H9 (cell line): ENCODE measurements around the gene FAM13A. TPM values are rescaled to one million over a fixed set of nuclear protein-coding genes. Genes with fewer than 3 reads are reported as not detected.

Experiments
- DNase-seq: peaks from one replicate; pipeline ENCODE4 v3.0.0-alpha.2; 2017
- H2AFZ ChIP-seq: one replicate; pipeline ENCODE4 v1.6.1; 2013; ENCODE audit warnings: mild to moderate bottlenecking, low read length, control low read depth, moderate library complexity
- H2AK5ac ChIP-seq: 2 replicates; pipeline ENCODE4 v1.6.1; 2013; ENCODE audit warnings: low read length, control low read depth, mixed read lengths; ENCODE audit not compliant: insufficient read length
- H2BK120ac ChIP-seq: one replicate; pipeline ENCODE4 v1.6.1; 2013; ENCODE audit warnings: low read depth, mild to moderate bottlenecking, low read length, control low read depth, inconsistent platforms; ENCODE audit not compliant: poor library complexity, severe bottlenecking
- H2BK12ac ChIP-seq: 2 replicates; pipeline ENCODE4 v1.6.1; 2013; ENCODE audit warnings: low read length, control low read depth, mixed read lengths, low read depth; ENCODE audit not compliant: insufficient read length
- H2BK15ac ChIP-seq: 2 replicates; pipeline ENCODE4 v1.6.1; 2013; ENCODE audit warnings: low read depth, low read length, control low read depth
- H2BK20ac ChIP-seq: one replicate; pipeline ENCODE4 v1.6.1; 2013; ENCODE audit warnings: low read depth, mild to moderate bottlenecking, low read length, control low read depth, inconsistent platforms; ENCODE audit not compliant: poor library complexity, severe bottlenecking
- H2BK5ac ChIP-seq: 2 replicates; pipeline ENCODE4 v1.6.1; 2013; ENCODE audit warnings: low read length, control low read depth, mixed read lengths; ENCODE audit not compliant: insufficient read length
- H3K14ac ChIP-seq: 2 replicates; pipeline ENCODE4 v1.6.1; 2013; ENCODE audit warnings: low read length, control low read depth; ENCODE audit not compliant: insufficient read depth
- H3K18ac ChIP-seq: 2 replicates; pipeline ENCODE4 v1.6.1; 2013; ENCODE audit warnings: low read depth, mild to moderate bottlenecking, mixed read lengths, low read length, control low read depth; ENCODE audit not compliant: insufficient read length
- H3K23ac ChIP-seq: 2 replicates; pipeline ENCODE4 v1.6.1; 2013; ENCODE audit warnings: low read length, control low read depth, mixed read lengths, low read depth; ENCODE audit not compliant: insufficient read length
- H3K23me2 ChIP-seq: 2 replicates; pipeline ENCODE4 v1.6.1; 2013; ENCODE audit warnings: low read depth, mild to moderate bottlenecking, mixed read lengths, low read length, control low read depth; ENCODE audit not compliant: insufficient read length, poor library complexity, severe bottlenecking
- H3K27ac ChIP-seq: 2 replicates; pipeline ENCODE4 v1.5.1; 2013; ENCODE audit warnings: low read length, control low read depth, mixed read lengths, low read depth; ENCODE audit not compliant: insufficient read length
- H3K27me3 ChIP-seq: 2 replicates; pipeline ENCODE4 v1.6.1; 2013; ENCODE audit warnings: low read length, control low read depth, inconsistent platforms; ENCODE audit not compliant: insufficient read depth
- H3K4ac ChIP-seq: 2 replicates; pipeline ENCODE4 v1.6.1; 2013; ENCODE audit warnings: low read depth, mild to moderate bottlenecking, control low read depth, inconsistent platforms, low read length, moderate library complexity
- H3K4me1 ChIP-seq: 2 replicates; pipeline ENCODE4 v1.6.1; 2013; ENCODE audit warnings: low read length, control low read depth, inconsistent platforms; ENCODE audit not compliant: insufficient read depth
- H3K4me2 ChIP-seq: 2 replicates; pipeline ENCODE4 v1.6.1; 2013; ENCODE audit warnings: low read length, control low read depth, mixed read lengths; ENCODE audit not compliant: insufficient read length, insufficient read depth
- H3K56ac ChIP-seq: 2 replicates; pipeline ENCODE4 v1.6.1; 2013; ENCODE audit warnings: low read depth, mild to moderate bottlenecking, mixed read lengths, low read length, control low read depth; ENCODE audit not compliant: insufficient read length
- H3K79me1 ChIP-seq: 2 replicates; pipeline ENCODE4 v1.6.1; 2013; ENCODE audit warnings: low read depth, mild to moderate bottlenecking, moderate library complexity, low read length, control low read depth, inconsistent platforms; ENCODE audit not compliant: insufficient read depth, poor library complexity, severe bottlenecking
- H3K79me2 ChIP-seq: 2 replicates; pipeline ENCODE4 v1.6.1; 2013; ENCODE audit warnings: low read length, control low read depth, inconsistent platforms; ENCODE audit not compliant: insufficient read depth
- H3K9ac ChIP-seq: 2 replicates; pipeline ENCODE4 v1.6.1; 2013; ENCODE audit warnings: low read length, control low read depth, mixed read lengths; ENCODE audit not compliant: insufficient read length; ENCODE audit errors: extremely low read depth
- H3K9me3 ChIP-seq: one replicate; pipeline ENCODE4 v1.6.1; 2013; ENCODE audit warnings: low read depth, low read length, inconsistent platforms; ENCODE audit not compliant: control insufficient read depth
- H3T11ph ChIP-seq: one replicate; pipeline ENCODE4 v1.6.1; 2013; ENCODE audit warnings: mild to moderate bottlenecking, low read length, control low read depth, inconsistent platforms
- H4K20me1 ChIP-seq: one replicate; pipeline ENCODE4 v1.6.1; 2013; ENCODE audit not compliant: control insufficient read depth, insufficient read length, insufficient read depth
- H4K5ac ChIP-seq: 2 replicates; pipeline ENCODE4 v1.6.1; 2013; ENCODE audit warnings: low read depth, mild to moderate bottlenecking, mixed read lengths, low read length, control low read depth; ENCODE audit not compliant: insufficient read length
- H4K8ac ChIP-seq: replicated peaks from 2 replicates; pipeline ENCODE4 v1.6.1; 2013; ENCODE audit warnings: low read length, control low read depth, mixed read lengths, low read depth; ENCODE audit not compliant: insufficient read length
- H4K91ac ChIP-seq: 2 replicates; pipeline ENCODE4 v1.6.1; 2013; ENCODE audit warnings: low read depth, mild to moderate bottlenecking, moderate library complexity, mixed read lengths, low read length, control low read depth; ENCODE audit not compliant: insufficient read length
- H3K27ac Mint-ChIP-seq, 3 experiments: 2 replicates in 2 of 3; 3 replicates in 1 of 3; pipeline ENCODE4 v1.8.0; 2020 to 2021; ENCODE audit warnings: mixed read lengths in 3 of 3, mild to moderate bottlenecking in 1 of 3, moderate library complexity in 1 of 3
- H3K27me3 Mint-ChIP-seq: 2 replicates; pipeline ENCODE4 v1.8.0; 2021; ENCODE audit warnings: low read depth, mild to moderate bottlenecking, moderate library complexity, mixed read lengths
- H3K36me3 Mint-ChIP-seq, 3 experiments: 2 replicates in 2 of 3; 3 replicates in 1 of 3; pipeline ENCODE4 v1.8.0; 2020 to 2021; ENCODE audit warnings: low read depth in 3 of 3, mixed read lengths in 3 of 3; ENCODE audit not compliant: insufficient read depth in 1 of 3
- H3K4me1 Mint-ChIP-seq, 2 experiments: 2 replicates each; pipeline ENCODE4 v1.8.0; 2020; ENCODE audit warnings: mixed read lengths in 2 of 2
- H3K4me3 Mint-ChIP-seq, 2 experiments: 2 replicates in 1 of 2; 3 replicates in 1 of 2; pipeline ENCODE4 v1.8.0; 2020 to 2021; ENCODE audit warnings: mild to moderate bottlenecking in 2 of 2, mixed read lengths in 2 of 2, moderate library complexity in 1 of 2
- H3K9me3 Mint-ChIP-seq, 2 experiments: 2 replicates in 1 of 2; 3 replicates in 1 of 2; pipeline ENCODE4 v1.8.0; 2020; ENCODE audit warnings: mild to moderate bottlenecking in 2 of 2, mixed read lengths in 2 of 2, moderate library complexity in 1 of 2
- CTCF ChIP-seq: fragments of 200-600 bp; sonication (generic); conservative IDR thresholded peaks from 3 replicates; pipeline ENCODE4 v1.8.0; 2021; ENCODE audit warnings: antibody characterized with exemption, mild to moderate bottlenecking
- WGBS: extraction: QIAGEN DNeasy Blood & Tissue Kit; methylation state at CpG from one replicate; pipeline ENCODE4 v1.1.7; 2013; ENCODE audit warnings: missing lambda C conversion rate, low lambda C conversion rate, mixed read lengths; ENCODE audit not compliant: insufficient read length; ENCODE audit errors: extremely low coverage; 5-methylcytosine and 5-hydroxymethylcytosine counted together
- total RNA-seq: library from RNA; stranded (reverse); gene quantifications from 2 replicates; pipeline ENCODE4 v1.2.1, GENCODE V29; 2021

The FAM13A gene
- total RNA-seq, 1 experiment from 2014 or later: 12.7 TPM

- Histone ChIP-seq H3K79me2 (no peaks in the 10 kb centered on the region), H4K91ac (no peak overlapping the region), H2BK20ac (no peak overlapping the region), H2BK120ac (no peak overlapping the region), H3K14ac (no peak overlapping the region), H3K4me2 (no peak overlapping the region), H2AFZ (no peak overlapping the region), H3K4me1 (no peaks in the 10 kb centered on the region), H4K8ac (no peak overlapping the region), H3K4ac (no peak overlapping the region), H3K27me3 (no peaks in the 10 kb centered on the region), H3K9me3 (no peaks in the 10 kb centered on the region), H3K9ac (no peak overlapping the region), H3T11ph (no peak overlapping the region), H2BK5ac (no peak overlapping the region), H3K27ac (peak overlapping the region; percentile 20), H4K20me1 (no peaks in the 10 kb centered on the region), H3K18ac (no peak overlapping the region), H3K79me1 (no peaks in the 10 kb centered on the region), H3K56ac (no peak overlapping the region), H2AK5ac (no peak overlapping the region), H3K23me2 (no peaks in the 10 kb centered on the region), H2BK15ac (no peak overlapping the region), H4K5ac (no peak overlapping the region), H2BK12ac (no peak overlapping the region), H3K23ac (no peak overlapping the region)
- no peak for TF ChIP-seq CTCF
- no peak overlapping the region for H3K4me3 Mint-ChIP-seq
- WGBS: no CpG with 5 or more reads among the region's 1 CpG
- H3K27me3 Mint-ChIP-seq: no peaks in the 10 kb centered on the region
- H3K36me3 Mint-ChIP-seq: peaks cover under 1 to 6% (median 5%) of the 10 kb centered on the region in 3 experiments; a peak in 3 of 7 replicates
- no peak for DNase-seq
- H3K27ac Mint-ChIP-seq: peak overlapping the region in 2 of 3 experiments; percentile 35 to 88; a peak in 4 of 7 replicates
- H3K9me3 Mint-ChIP-seq: no peaks in the 10 kb centered on the region
- H3K4me1 Mint-ChIP-seq: peaks cover 18 to 20% of the 10 kb centered on the region in 2 experiments
Measured at GRCh38 chr4:88792268-88792781, 264.7 kb downstream of the FAM13A start.
